H9 (cell line): Measurements from ENCODE around the gene VSIR. TPM values are rescaled to one million over a fixed set of nuclear protein-coding genes. Genes with fewer than 3 reads are reported as not detected.

Experiments used
- DNase-seq: peaks from one replicate; pipeline ENCODE4 v3.0.0-alpha.2; 2017
- H2AFZ ChIP-seq: one replicate; pipeline ENCODE4 v1.6.1; 2013; ENCODE audit warnings: mild to moderate bottlenecking, low read length, control low read depth, moderate library complexity
- H2AK5ac ChIP-seq: 2 replicates; pipeline ENCODE4 v1.6.1; 2013; ENCODE audit warnings: low read length, control low read depth, mixed read lengths; ENCODE audit not compliant: insufficient read length
- H2BK120ac ChIP-seq: one replicate; pipeline ENCODE4 v1.6.1; 2013; ENCODE audit warnings: low read depth, mild to moderate bottlenecking, low read length, control low read depth, inconsistent platforms; ENCODE audit not compliant: poor library complexity, severe bottlenecking
- H2BK12ac ChIP-seq: 2 replicates; pipeline ENCODE4 v1.6.1; 2013; ENCODE audit warnings: low read length, control low read depth, mixed read lengths, low read depth; ENCODE audit not compliant: insufficient read length
- H2BK15ac ChIP-seq: 2 replicates; pipeline ENCODE4 v1.6.1; 2013; ENCODE audit warnings: low read depth, low read length, control low read depth
- H2BK20ac ChIP-seq: one replicate; pipeline ENCODE4 v1.6.1; 2013; ENCODE audit warnings: low read depth, mild to moderate bottlenecking, low read length, control low read depth, inconsistent platforms; ENCODE audit not compliant: poor library complexity, severe bottlenecking
- H2BK5ac ChIP-seq: 2 replicates; pipeline ENCODE4 v1.6.1; 2013; ENCODE audit warnings: low read length, control low read depth, mixed read lengths; ENCODE audit not compliant: insufficient read length
- H3K14ac ChIP-seq: 2 replicates; pipeline ENCODE4 v1.6.1; 2013; ENCODE audit warnings: low read length, control low read depth; ENCODE audit not compliant: insufficient read depth
- H3K18ac ChIP-seq: 2 replicates; pipeline ENCODE4 v1.6.1; 2013; ENCODE audit warnings: low read depth, mild to moderate bottlenecking, mixed read lengths, low read length, control low read depth; ENCODE audit not compliant: insufficient read length
- H3K23ac ChIP-seq: 2 replicates; pipeline ENCODE4 v1.6.1; 2013; ENCODE audit warnings: low read length, control low read depth, mixed read lengths, low read depth; ENCODE audit not compliant: insufficient read length
- H3K23me2 ChIP-seq: 2 replicates; pipeline ENCODE4 v1.6.1; 2013; ENCODE audit warnings: low read depth, mild to moderate bottlenecking, mixed read lengths, low read length, control low read depth; ENCODE audit not compliant: insufficient read length, poor library complexity, severe bottlenecking
- H3K27ac ChIP-seq: 2 replicates; pipeline ENCODE4 v1.5.1; 2013; ENCODE audit warnings: low read length, control low read depth, mixed read lengths, low read depth; ENCODE audit not compliant: insufficient read length
- H3K27me3 ChIP-seq: 2 replicates; pipeline ENCODE4 v1.6.1; 2013; ENCODE audit warnings: low read length, control low read depth, inconsistent platforms; ENCODE audit not compliant: insufficient read depth
- H3K4ac ChIP-seq: 2 replicates; pipeline ENCODE4 v1.6.1; 2013; ENCODE audit warnings: low read depth, mild to moderate bottlenecking, control low read depth, inconsistent platforms, low read length, moderate library complexity
- H3K4me1 ChIP-seq: 2 replicates; pipeline ENCODE4 v1.6.1; 2013; ENCODE audit warnings: low read length, control low read depth, inconsistent platforms; ENCODE audit not compliant: insufficient read depth
- H3K4me2 ChIP-seq: 2 replicates; pipeline ENCODE4 v1.6.1; 2013; ENCODE audit warnings: low read length, control low read depth, mixed read lengths; ENCODE audit not compliant: insufficient read length, insufficient read depth
- H3K56ac ChIP-seq: 2 replicates; pipeline ENCODE4 v1.6.1; 2013; ENCODE audit warnings: low read depth, mild to moderate bottlenecking, mixed read lengths, low read length, control low read depth; ENCODE audit not compliant: insufficient read length
- H3K79me1 ChIP-seq: 2 replicates; pipeline ENCODE4 v1.6.1; 2013; ENCODE audit warnings: low read depth, mild to moderate bottlenecking, moderate library complexity, low read length, control low read depth, inconsistent platforms; ENCODE audit not compliant: insufficient read depth, poor library complexity, severe bottlenecking
- H3K79me2 ChIP-seq: 2 replicates; pipeline ENCODE4 v1.6.1; 2013; ENCODE audit warnings: low read length, control low read depth, inconsistent platforms; ENCODE audit not compliant: insufficient read depth
- H3K9ac ChIP-seq: 2 replicates; pipeline ENCODE4 v1.6.1; 2013; ENCODE audit warnings: low read length, control low read depth, mixed read lengths; ENCODE audit not compliant: insufficient read length; ENCODE audit errors: extremely low read depth
- H3K9me3 ChIP-seq: one replicate; pipeline ENCODE4 v1.6.1; 2013; ENCODE audit warnings: low read depth, low read length, inconsistent platforms; ENCODE audit not compliant: control insufficient read depth
- H3T11ph ChIP-seq: one replicate; pipeline ENCODE4 v1.6.1; 2013; ENCODE audit warnings: mild to moderate bottlenecking, low read length, control low read depth, inconsistent platforms
- H4K20me1 ChIP-seq: one replicate; pipeline ENCODE4 v1.6.1; 2013; ENCODE audit not compliant: control insufficient read depth, insufficient read length, insufficient read depth
- H4K5ac ChIP-seq: 2 replicates; pipeline ENCODE4 v1.6.1; 2013; ENCODE audit warnings: low read depth, mild to moderate bottlenecking, mixed read lengths, low read length, control low read depth; ENCODE audit not compliant: insufficient read length
- H4K8ac ChIP-seq: replicated peaks from 2 replicates; pipeline ENCODE4 v1.6.1; 2013; ENCODE audit warnings: low read length, control low read depth, mixed read lengths, low read depth; ENCODE audit not compliant: insufficient read length
- H4K91ac ChIP-seq: 2 replicates; pipeline ENCODE4 v1.6.1; 2013; ENCODE audit warnings: low read depth, mild to moderate bottlenecking, moderate library complexity, mixed read lengths, low read length, control low read depth; ENCODE audit not compliant: insufficient read length
- H3K27ac Mint-ChIP-seq, 3 experiments: 2 replicates in 2 of 3; 3 replicates in 1 of 3; pipeline ENCODE4 v1.8.0; 2020 to 2021; ENCODE audit warnings: mixed read lengths in 3 of 3, mild to moderate bottlenecking in 1 of 3, moderate library complexity in 1 of 3
- H3K27me3 Mint-ChIP-seq: 2 replicates; pipeline ENCODE4 v1.8.0; 2021; ENCODE audit warnings: low read depth, mild to moderate bottlenecking, moderate library complexity, mixed read lengths
- H3K36me3 Mint-ChIP-seq, 3 experiments: 2 replicates in 2 of 3; 3 replicates in 1 of 3; pipeline ENCODE4 v1.8.0; 2020 to 2021; ENCODE audit warnings: low read depth in 3 of 3, mixed read lengths in 3 of 3; ENCODE audit not compliant: insufficient read depth in 1 of 3
- H3K4me1 Mint-ChIP-seq, 2 experiments: 2 replicates each; pipeline ENCODE4 v1.8.0; 2020; ENCODE audit warnings: mixed read lengths in 2 of 2
- H3K4me3 Mint-ChIP-seq, 2 experiments: 2 replicates in 1 of 2; 3 replicates in 1 of 2; pipeline ENCODE4 v1.8.0; 2020 to 2021; ENCODE audit warnings: mild to moderate bottlenecking in 2 of 2, mixed read lengths in 2 of 2, moderate library complexity in 1 of 2
- H3K9me3 Mint-ChIP-seq, 2 experiments: 2 replicates in 1 of 2; 3 replicates in 1 of 2; pipeline ENCODE4 v1.8.0; 2020; ENCODE audit warnings: mild to moderate bottlenecking in 2 of 2, mixed read lengths in 2 of 2, moderate library complexity in 1 of 2
- WGBS: extraction: QIAGEN DNeasy Blood & Tissue Kit; methylation state at CpG from one replicate; pipeline ENCODE4 v1.1.7; 2013; ENCODE audit warnings: missing lambda C conversion rate, low lambda C conversion rate, mixed read lengths; ENCODE audit not compliant: insufficient read length; ENCODE audit errors: extremely low coverage; 5-methylcytosine and 5-hydroxymethylcytosine counted together
- total RNA-seq: library from RNA; stranded (reverse); gene quantifications from 2 replicates; pipeline ENCODE4 v1.2.1, GENCODE V29; 2021
- TF ChIP-seq, protein P1 (sequence below): fragments of 200-600 bp; sonication (generic); conservative IDR thresholded peaks from 3 replicates; pipeline ENCODE4 v1.8.0; 2021; ENCODE audit warnings: antibody characterized with exemption, mild to moderate bottlenecking

VSIR gene
- total RNA-seq, 1 experiment from 2014 or later = 0.11 TPM

DNA sequence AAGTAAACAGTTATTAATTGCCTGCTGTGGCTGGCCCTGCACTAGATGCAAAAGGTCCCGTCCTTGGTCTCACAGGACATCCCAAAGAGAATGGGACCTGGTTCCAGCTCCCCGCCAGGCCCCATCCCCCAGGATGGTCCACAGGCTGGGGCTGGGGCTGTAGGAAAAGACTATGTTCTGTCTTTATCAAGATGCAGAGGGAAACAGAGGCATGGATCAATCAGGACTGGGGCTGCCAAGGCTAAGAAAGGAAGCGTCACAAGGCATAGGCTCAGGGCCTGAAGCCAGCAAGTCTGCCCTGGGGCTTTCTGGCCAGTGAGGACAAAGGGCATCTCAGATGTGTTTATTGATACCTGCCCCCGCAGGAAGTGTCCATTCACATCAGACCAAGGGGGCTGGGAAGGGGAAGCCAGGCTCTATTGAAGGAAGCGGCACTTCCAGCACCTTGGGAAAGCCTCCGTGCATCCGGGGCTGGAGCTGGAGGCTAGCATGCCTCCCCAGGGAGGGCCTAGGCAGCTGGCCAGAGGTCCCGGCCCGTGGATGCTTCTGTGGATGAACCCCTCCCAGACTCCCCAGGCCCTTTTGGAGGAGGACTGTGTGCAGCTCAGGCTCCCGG lies 5.8 kb downstream of the VSIR start:
- no peak overlapping the region for H3K4me2 ChIP-seq

More for the DNA sequence above, 5.8 kb downstream of the VSIR start:
- Mint-ChIP-seq H3K27me3 (peaks cover 20% of the 10 kb centered on the region), H3K9me3 (no peaks in the 10 kb centered on the region; a peak in 1 of 5 replicates), H3K36me3 (no peaks in the 10 kb centered on the region), H3K4me1 (peaks cover 0 to 2% of the 10 kb centered on the region in 2 experiments; a peak in 3 of 4 replicates), H3K4me3 (no peak overlapping the region), H3K27ac (no peak overlapping the region)
- Histone ChIP-seq H3K14ac (0 out of 2 replicates have a peak overlapping the region, but pooled peaks have one; percentile 31), H2BK5ac (no peak overlapping the region), H3K56ac (no peak overlapping the region), H2AK5ac (no peak overlapping the region), H3K79me2 (no peaks in the 10 kb centered on the region), H3K23ac (no peak overlapping the region), H3K18ac (no peak overlapping the region), H3K27me3 (peaks cover 2% of the 10 kb centered on the region; the same call in 1 of the 2 replicates), H3T11ph (no peak overlapping the region), H4K20me1 (no peaks in the 10 kb centered on the region), H3K23me2 (no peaks in the 10 kb centered on the region), H2AFZ (no peak overlapping the region), H3K9ac (no peak overlapping the region), H4K91ac (no peak overlapping the region), H2BK120ac (no peak overlapping the region), H3K4me1 (no peaks in the 10 kb centered on the region; the same call in 1 of the 2 replicates), H3K4ac (no peak overlapping the region), H2BK20ac (no peak overlapping the region), H4K5ac (no peak overlapping the region), H2BK12ac (no peak overlapping the region), H3K9me3 (no peaks in the 10 kb centered on the region), H2BK15ac (no peak overlapping the region), H4K8ac (no peak overlapping the region), H3K27ac (no peak overlapping the region), H3K79me1 (no peaks in the 10 kb centered on the region)
- DNase-seq = no peak
- TF ChIP-seq, protein P1, sequence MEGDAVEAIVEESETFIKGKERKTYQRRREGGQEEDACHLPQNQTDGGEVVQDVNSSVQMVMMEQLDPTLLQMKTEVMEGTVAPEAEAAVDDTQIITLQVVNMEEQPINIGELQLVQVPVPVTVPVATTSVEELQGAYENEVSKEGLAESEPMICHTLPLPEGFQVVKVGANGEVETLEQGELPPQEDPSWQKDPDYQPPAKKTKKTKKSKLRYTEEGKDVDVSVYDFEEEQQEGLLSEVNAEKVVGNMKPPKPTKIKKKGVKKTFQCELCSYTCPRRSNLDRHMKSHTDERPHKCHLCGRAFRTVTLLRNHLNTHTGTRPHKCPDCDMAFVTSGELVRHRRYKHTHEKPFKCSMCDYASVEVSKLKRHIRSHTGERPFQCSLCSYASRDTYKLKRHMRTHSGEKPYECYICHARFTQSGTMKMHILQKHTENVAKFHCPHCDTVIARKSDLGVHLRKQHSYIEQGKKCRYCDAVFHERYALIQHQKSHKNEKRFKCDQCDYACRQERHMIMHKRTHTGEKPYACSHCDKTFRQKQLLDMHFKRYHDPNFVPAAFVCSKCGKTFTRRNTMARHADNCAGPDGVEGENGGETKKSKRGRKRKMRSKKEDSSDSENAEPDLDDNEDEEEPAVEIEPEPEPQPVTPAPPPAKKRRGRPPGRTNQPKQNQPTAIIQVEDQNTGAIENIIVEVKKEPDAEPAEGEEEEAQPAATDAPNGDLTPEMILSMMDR = no peak
- no CpG with 5 or more reads among the region's 10 CpGs for whole genome bisulfite sequencing
